Measurements from ENCODE around the gene HPN.
"Not testable (repeated sequence)": the region's sequence is repeated elsewhere in the genome, so short reads cannot be mapped to it uniquely, and the experiment has no call there.

Gene HPN

DNA sequence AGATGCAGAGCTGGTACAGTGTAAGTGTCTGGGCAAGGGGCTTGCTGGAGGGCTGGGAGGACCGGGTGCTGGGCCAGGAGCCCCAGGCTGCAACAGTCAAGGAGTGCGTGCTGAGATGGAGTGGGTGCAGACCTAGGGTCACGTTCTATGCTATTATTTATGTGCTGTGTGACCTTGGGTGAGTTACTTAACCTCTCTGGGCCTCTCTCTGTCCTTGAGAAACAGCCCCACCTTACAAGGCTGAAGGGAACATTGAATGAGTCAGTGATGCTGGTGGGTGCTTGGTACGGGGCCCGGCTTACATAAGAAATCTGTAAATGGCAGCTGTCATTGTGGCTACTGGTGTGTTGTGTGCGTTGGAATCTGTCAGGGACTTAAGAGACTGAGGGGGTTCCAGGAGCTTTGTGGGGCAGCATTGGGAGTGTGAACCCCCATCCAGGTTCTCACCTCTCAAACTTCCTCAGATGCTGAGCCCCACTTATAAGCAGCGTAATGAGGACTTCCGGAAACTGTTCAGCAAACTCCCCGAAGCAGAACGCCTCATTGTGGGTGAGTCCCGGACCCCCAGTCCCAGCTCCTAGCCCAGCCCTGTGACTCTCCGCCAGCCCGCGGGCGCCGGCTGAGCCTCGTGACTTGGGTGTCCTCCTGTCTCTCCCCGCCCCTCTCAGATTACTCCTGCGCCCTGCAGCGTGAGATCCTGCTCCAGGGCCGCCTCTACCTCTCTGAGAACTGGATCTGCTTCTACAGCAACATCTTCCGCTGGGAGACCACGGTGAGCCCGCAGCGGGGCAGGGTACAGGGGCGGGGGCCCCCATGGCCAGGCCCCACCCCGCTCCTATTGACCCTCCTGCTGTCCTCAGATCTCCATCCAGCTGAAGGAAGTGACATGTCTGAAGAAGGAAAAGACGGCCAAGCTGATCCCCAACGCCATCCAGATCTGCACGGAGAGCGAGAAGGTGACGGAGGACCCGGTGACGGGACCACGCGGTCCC lies 31.8 kb upstream of the HPN start:
- DNase-seq = no peak

DNA sequence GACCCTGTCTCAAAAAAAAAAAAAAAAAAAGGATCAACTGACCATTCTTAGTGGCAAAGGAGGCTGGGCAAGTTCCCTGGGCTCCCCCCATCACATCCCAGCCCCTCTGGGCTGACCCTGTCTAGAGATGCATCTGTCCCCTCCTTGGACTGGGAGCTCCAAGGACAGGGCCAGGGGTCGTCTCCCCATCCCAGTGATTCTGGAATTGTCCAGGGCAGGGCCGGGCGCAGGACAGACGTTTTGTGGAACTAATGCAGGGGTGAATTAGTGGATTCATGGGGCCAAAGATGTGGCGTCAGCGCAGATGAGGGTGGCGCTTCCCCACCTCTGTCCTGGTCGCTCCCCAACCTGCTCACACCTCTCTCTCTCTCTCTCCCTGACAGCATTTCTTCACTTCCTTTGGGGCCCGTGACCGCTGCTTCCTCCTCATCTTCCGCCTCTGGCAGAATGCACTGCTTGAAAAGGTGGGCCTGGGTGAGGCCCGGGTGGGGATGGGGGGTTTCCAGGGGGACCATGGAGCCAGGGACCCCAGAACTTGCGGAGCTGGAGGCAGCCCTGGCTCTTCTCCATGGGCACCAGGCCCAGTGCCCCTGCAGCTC lies 30.3 kb upstream of the HPN start:
- DNase-seq = no peak

DNA sequence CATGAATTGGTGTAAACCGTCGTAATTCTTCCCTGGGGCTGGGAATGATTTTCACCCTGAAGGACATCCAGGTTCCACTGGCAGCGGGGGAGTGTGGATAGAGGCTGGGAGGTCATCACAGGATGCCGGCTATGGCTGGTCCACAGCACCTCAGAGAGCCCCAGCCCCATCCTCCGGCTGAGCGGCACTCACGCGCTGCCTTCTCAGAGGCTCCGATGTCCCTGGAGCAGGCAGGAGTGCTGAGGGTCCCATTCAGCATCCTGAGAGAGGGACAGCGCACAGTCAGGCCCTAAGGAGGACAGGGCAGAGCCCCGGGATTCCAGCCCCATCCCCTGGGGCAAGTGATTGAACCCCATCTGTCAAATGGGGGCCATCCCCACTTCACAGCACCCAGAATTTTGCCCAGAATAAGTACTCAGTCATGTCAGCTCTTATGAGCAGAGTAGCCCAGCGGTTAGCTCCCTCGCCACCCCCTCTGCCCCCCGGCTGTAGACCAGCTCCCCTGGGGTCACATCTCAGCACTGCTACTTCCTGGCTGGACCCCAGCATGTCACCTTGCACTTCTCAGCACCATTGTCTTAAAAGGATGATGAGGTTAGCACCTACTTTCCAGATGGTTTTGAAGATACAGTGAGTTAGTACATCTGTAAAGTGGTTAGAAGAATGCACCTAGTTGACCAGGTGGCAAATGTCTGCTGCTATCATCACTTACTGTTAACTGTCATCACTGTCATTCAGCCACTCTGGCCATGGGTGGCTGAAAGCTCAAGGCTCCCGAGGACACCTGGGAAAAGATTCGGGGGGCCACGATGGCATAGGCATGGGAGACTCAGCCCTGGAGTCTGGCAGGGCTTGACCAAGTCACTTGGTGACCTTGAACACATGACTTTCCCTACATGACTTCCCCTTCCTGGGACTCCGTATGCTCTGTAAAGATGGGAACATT lies 29.5 kb upstream of the HPN start:
- DNase-seq = no peak

DNA sequence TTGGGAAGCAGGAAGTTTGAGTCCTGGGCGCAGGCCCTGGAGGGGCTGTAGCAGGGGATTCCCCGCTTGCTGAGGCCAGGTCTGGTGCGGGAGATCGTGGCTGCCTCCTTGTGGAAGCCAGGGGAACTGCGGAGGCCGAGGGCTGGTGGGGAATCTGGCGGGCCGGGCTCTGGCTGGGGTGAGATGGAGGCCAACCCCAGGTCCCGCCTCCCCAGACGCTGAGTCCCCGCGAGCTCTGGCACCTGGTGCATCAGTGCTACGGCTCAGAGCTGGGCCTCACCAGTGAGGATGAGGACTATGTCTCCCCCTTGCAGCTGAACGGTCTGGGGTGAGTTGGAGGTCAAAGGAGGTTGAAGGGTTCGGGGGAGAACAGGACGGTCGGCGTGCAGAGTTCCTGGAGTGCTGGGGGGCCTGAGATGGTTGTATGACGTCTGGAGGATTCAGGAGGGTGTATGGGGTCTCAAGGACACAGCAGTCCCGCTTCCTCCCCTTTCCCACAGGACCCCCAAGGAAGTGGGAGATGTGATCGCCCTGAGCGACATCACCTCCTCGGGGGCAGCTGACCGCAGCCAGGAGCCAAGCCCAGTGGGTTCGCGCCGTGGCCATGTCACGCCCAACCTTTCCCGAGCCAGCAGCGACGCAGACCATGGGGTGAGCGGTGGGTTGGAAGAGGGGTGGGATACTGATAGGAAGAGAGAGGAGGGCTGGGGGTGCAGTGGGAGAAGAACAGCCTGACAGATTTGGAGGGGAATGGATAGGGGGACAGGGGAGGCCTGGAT lies 28.3 kb upstream of the HPN start:
- peak; percentile 84 for DNase-seq

DNA sequence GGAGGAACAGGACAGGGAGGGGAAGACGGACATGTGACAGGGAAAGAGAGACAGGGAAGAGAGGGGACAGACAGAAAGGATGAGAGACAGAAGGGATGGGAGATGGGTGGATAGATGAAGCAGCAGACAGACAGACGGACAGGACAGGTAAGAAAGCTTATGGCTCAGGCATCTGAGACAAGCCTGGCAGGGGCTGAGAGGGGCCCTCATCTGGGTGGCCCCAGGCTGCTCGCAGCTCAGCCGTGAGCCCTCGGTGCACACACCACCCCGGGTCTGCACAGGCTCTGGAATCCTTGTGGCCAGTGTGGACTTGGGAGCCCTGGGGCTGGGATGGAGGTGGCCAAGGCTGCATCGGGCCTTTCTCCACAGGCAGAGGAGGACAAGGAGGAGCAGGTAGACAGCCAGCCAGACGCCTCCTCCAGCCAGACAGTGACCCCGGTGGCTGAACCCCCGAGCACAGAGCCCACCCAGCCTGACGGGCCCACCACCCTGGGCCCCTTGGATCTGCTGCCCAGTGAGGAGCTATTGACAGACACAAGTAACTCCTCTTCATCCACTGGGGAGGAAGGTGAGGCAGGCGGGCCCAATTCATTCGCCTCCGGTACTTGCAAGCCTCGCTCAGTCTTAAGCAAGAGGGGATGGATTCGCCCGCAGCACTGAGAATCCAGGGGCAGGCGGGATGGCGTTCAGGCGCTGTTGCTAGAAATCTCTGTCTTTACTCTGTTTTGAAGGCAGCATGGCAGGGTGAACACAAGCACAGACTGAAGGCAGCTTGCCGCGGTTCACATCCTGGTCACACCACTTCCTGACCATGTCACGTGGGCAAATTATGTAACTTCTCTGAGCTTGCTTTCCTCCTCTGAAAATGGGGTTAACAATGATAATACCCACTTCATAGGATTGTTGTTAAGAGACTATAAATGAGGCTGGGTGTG lies 27.4 kb upstream of the HPN start:
- peak; percentile 58 for DNase-seq

DNA sequence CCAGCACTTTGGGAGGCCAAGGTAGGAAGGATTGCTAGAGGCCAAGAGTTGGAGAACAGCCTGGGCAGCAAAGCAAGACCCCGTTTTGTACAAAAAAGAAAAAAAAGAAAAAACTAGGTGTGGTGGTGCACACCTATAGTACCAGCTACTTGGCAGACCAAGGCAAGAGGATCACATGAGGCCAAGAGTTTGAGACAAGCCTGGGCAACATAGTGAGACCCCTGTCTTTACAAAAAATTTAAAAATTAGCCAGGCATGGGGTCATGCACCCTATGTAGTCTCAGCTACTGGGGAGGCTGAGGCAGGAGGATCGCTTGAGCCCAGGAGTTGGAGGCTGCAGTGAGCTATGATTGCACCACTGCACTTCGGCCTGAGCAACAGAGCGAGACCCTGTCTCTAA lies 26.7 kb upstream of the HPN start:
- not testable (repeated sequence) for DNase-seq

GRCh38 chr19:35015270-35015953 lies 26.1 kb upstream of the HPN start:
- no peak for DNase-seq

- DNase-seq = no peak
Observed at GRCh38 chr19:35015954-35016351, 25.6 kb upstream of the HPN start.

- no peak for DNase-seq
Observed at GRCh38 chr19:35017507-35017906, 24.0 kb upstream of the HPN start.

GRCh38 chr19:35018379-35018778 lies 23.1 kb upstream of the HPN start:
- DNase-seq = no peak

DNA sequence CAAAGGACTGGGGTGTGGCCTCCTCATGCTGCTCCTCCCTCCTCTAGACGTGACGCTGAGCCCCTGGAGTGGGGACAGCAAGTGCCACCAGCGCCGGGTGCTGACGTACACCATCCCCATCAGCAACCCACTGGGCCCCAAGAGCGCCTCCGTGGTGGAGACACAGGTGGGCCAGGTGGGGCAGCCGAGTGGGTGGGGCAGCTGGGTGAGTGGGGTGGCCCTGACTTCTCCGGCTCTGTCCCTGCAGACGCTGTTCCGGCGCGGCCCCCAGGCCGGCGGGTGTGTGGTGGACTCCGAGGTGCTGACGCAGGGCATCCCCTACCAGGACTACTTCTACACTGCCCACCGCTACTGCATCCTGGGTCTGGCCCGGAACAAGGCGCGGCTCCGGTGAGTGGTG lies 22.4 kb upstream of the HPN start:
- no peak for DNase-seq

DNA sequence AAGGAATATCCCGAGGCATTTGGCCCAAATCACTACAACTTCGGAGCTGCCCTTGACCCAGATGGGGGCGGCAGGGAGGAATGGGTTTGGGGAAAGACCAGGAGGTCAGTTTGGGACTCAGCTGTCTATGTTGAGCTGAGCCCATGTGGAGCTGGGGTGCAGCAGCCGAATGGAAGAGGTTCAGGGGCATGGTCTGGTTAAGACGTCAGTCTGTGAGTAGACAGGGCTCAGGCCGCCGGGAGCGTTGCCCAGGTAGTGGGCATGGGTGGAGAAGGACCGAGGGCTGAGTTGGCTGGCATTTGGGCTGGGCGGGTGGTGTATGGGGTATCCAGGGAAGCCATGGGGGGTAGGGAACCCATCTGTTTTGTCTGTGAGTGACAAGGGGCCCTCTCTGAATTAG lies 20.5 kb upstream of the HPN start:
- no peak for DNase-seq

DNA sequence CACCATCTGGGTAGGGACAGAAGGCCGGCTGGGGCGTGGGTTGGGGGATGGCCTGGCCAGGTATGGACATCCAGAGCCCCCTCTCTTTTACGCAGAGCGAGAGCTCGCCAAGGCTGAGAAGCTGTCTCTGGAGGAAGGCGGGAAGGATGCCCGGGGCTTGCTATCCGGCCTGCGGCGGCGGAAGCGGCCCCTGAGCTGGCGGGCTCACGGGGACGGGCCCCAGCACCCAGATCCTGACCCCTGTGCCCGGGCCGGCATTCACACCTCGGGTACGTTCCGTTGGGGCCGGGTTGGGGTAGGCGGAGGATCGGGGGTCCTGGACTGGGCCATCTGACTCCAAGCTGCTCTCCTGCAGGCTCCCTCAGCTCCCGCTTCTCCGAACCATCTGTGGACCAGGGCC lies 19.9 kb upstream of the HPN start:
- DNase-seq = no peak

- no peak for DNase-seq
Observed at GRCh38 chr19:35022460-35022859, 19.1 kb upstream of the HPN start.

DNA sequence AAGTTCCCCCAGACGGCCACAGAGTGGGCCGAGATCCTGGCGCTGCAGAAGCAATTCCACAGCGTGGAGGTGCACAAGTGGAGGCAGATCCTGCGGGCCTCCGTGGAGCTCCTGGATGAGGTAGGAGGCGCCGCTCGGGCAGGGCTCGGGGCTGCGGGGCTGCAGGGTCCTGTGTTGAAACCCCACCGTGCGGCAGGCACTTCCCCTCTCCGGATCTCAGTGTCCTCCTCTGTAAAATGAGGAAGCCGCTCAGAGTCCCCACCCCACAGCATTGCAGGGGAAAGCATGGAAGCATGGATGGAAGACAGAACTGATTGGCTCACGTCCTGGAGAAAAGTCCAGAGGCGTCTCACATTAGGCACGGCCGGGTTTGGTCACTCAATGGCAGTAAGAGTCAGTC lies 18.1 kb upstream of the HPN start:
- no peak for DNase-seq

- DNase-seq = no peak
Observed at GRCh38 chr19:35024095-35024494, 17.4 kb upstream of the HPN start.

DNA sequence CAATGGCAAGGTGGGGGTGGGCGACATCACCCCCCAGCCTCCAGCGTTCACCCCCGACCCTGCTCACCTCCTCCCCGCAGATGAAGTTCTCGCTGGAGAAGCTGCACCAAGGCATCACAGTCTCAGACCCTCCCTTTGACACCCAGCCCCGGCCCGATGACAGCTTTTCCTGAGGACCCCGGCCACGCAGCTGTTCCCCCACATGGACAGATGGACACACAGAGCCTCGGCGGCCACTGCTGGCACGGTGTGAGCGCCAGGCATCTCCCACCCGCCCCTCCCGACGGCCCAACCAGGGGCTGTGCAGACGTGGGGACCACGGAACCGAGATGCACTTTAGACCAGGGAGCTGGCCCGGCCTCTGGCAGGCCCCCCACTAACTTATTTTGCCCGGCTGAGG lies 15.6 kb upstream of the HPN start:
- no peak for DNase-seq

GRCh38 chr19:35026418-35026817 lies 15.1 kb upstream of the HPN start:
- DNase-seq = no peak

GRCh38 chr19:35027009-35027408 lies 14.5 kb upstream of the HPN start:
- DNase-seq = no peak

- no peak for DNase-seq
Observed at GRCh38 chr19:35027851-35028599, 13.5 kb upstream of the HPN start.
